HG03571 (cell line): ENCODE measurements around the gene PDIA2.

Source experiments
- ATAC-seq: cut with Tn5 transposase; IDR thresholded peaks from one replicate; pipeline ENCODE4 v1.9.1; 2021; ENCODE audit not compliant: unreplicated experiment

PDIA2 gene

GRCh38 chr16:296806-297510, 14.0 kb downstream of the PDIA2 start:
- no peak for ATAC-seq

- ATAC-seq, result no peak
Measured at GRCh38 chr16:297832-298231, 14.9 kb downstream of the PDIA2 start.

GRCh38 chr16:301235-301634, 18.3 kb downstream of the PDIA2 start:
- ATAC-seq, result no peak

GRCh38 chr16:301950-302349, 19.0 kb downstream of the PDIA2 start:
- ATAC-seq, result no peak

- ATAC-seq, result no peak
Measured at GRCh38 chr16:303760-304505, 21.0 kb downstream of the PDIA2 start.

GRCh38 chr16:305916-306626, 23.1 kb downstream of the PDIA2 start:
- no peak for ATAC-seq

GRCh38 chr16:306911-307370, 24.0 kb downstream of the PDIA2 start:
- ATAC-seq, result no peak

GRCh38 chr16:307691-308312, 24.8 kb downstream of the PDIA2 start:
- no peak for ATAC-seq

- no peak for ATAC-seq
Measured at GRCh38 chr16:309476-309875, 26.5 kb downstream of the PDIA2 start.

GRCh38 chr16:311725-312124, 28.8 kb downstream of the PDIA2 start:
- no peak for ATAC-seq

GRCh38 chr16:314351-314750, 31.4 kb downstream of the PDIA2 start:
- ATAC-seq, result no peak

- ATAC-seq, result no peak
Measured at GRCh38 chr16:314795-315299, 31.9 kb downstream of the PDIA2 start.

- ATAC-seq, result no peak
Measured at GRCh38 chr16:316741-317464, 33.9 kb downstream of the PDIA2 start.

GRCh38 chr16:317583-317982, 34.6 kb downstream of the PDIA2 start:
- ATAC-seq, result no peak

- ATAC-seq, result no peak
Measured at GRCh38 chr16:318628-319027, 35.7 kb downstream of the PDIA2 start.

GRCh38 chr16:320206-320605, 37.2 kb downstream of the PDIA2 start:
- ATAC-seq, result no peak

- ATAC-seq, result no peak
Measured at GRCh38 chr16:321532-321931, 38.6 kb downstream of the PDIA2 start.

- ATAC-seq, result no peak
Measured at GRCh38 chr16:322476-323143, 39.6 kb downstream of the PDIA2 start.

GRCh38 chr16:324201-324450, 41.2 kb downstream of the PDIA2 start:
- no peak for ATAC-seq
